ENCODE measurements around the gene FBXO22.
"Not testable (repeated sequence)": the region's sequence is repeated elsewhere in the genome, so short reads cannot be mapped to it uniquely, and the experiment has no call there.

- TF ChIP-seq, protein P1, sequence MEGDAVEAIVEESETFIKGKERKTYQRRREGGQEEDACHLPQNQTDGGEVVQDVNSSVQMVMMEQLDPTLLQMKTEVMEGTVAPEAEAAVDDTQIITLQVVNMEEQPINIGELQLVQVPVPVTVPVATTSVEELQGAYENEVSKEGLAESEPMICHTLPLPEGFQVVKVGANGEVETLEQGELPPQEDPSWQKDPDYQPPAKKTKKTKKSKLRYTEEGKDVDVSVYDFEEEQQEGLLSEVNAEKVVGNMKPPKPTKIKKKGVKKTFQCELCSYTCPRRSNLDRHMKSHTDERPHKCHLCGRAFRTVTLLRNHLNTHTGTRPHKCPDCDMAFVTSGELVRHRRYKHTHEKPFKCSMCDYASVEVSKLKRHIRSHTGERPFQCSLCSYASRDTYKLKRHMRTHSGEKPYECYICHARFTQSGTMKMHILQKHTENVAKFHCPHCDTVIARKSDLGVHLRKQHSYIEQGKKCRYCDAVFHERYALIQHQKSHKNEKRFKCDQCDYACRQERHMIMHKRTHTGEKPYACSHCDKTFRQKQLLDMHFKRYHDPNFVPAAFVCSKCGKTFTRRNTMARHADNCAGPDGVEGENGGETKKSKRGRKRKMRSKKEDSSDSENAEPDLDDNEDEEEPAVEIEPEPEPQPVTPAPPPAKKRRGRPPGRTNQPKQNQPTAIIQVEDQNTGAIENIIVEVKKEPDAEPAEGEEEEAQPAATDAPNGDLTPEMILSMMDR (IDR thresholded peaks at IDR 0.05) = not testable (repeated sequence)
- not testable (repeated sequence) for TF ChIP-seq POLR2A (IDR thresholded peaks at IDR 0.05)
Observed at GRCh38 chr15:75976766-75977165, 73.1 kb downstream of the FBXO22 start.

Measured in Peyer's patch (tissue), 4 donors.